Testis (tissue), 2 donors: ENCODE results near the gene GRK3.

Experiments used
- POLR2A ChIP-seq: fragments of 450-650 bp; IDR thresholded peaks from one replicate; pipeline ENCODE4 v1.6.1; 2017; ENCODE audit warnings: antibody characterized with exemption, mild to moderate bottlenecking, moderate library complexity
- TF ChIP-seq, protein P1 (sequence below), 3 experiments: fragments of 450-650 bp in 2 of 3; fragments of 200-600 bp in 1 of 3; sonication (generic) in 1 of 3; IDR thresholded peaks; one replicate each; pipeline ENCODE4 v1.5.1; 2016 to 2019; ENCODE audit warnings: antibody characterized with exemption in 3 of 3, mild to moderate bottlenecking in 2 of 3, moderate library complexity in 1 of 3

GRCh38 chr22:25742918-25743708 lies 178.6 kb downstream of the GRK3 start:
- TF ChIP-seq, protein P1, sequence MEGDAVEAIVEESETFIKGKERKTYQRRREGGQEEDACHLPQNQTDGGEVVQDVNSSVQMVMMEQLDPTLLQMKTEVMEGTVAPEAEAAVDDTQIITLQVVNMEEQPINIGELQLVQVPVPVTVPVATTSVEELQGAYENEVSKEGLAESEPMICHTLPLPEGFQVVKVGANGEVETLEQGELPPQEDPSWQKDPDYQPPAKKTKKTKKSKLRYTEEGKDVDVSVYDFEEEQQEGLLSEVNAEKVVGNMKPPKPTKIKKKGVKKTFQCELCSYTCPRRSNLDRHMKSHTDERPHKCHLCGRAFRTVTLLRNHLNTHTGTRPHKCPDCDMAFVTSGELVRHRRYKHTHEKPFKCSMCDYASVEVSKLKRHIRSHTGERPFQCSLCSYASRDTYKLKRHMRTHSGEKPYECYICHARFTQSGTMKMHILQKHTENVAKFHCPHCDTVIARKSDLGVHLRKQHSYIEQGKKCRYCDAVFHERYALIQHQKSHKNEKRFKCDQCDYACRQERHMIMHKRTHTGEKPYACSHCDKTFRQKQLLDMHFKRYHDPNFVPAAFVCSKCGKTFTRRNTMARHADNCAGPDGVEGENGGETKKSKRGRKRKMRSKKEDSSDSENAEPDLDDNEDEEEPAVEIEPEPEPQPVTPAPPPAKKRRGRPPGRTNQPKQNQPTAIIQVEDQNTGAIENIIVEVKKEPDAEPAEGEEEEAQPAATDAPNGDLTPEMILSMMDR (IDR thresholded peaks at IDR 0.05) = no peak
- no peak for TF ChIP-seq POLR2A
